H9 (cell line): ENCODE data around the gene TNRC6A. TPM values are rescaled to one million over a fixed set of nuclear protein-coding genes. Genes with fewer than 3 reads are reported as not detected.

ENCODE experiments used
- DNase-seq: peaks from one replicate; pipeline ENCODE4 v3.0.0-alpha.2; 2017
- H2AFZ ChIP-seq: one replicate; pipeline ENCODE4 v1.6.1; 2013; ENCODE audit warnings: mild to moderate bottlenecking, low read length, control low read depth, moderate library complexity
- H2AK5ac ChIP-seq: 2 replicates; pipeline ENCODE4 v1.6.1; 2013; ENCODE audit warnings: low read length, control low read depth, mixed read lengths; ENCODE audit not compliant: insufficient read length
- H2BK120ac ChIP-seq: one replicate; pipeline ENCODE4 v1.6.1; 2013; ENCODE audit warnings: low read depth, mild to moderate bottlenecking, low read length, control low read depth, inconsistent platforms; ENCODE audit not compliant: poor library complexity, severe bottlenecking
- H2BK12ac ChIP-seq: 2 replicates; pipeline ENCODE4 v1.6.1; 2013; ENCODE audit warnings: low read length, control low read depth, mixed read lengths, low read depth; ENCODE audit not compliant: insufficient read length
- H2BK15ac ChIP-seq: 2 replicates; pipeline ENCODE4 v1.6.1; 2013; ENCODE audit warnings: low read depth, low read length, control low read depth
- H2BK20ac ChIP-seq: one replicate; pipeline ENCODE4 v1.6.1; 2013; ENCODE audit warnings: low read depth, mild to moderate bottlenecking, low read length, control low read depth, inconsistent platforms; ENCODE audit not compliant: poor library complexity, severe bottlenecking
- H2BK5ac ChIP-seq: 2 replicates; pipeline ENCODE4 v1.6.1; 2013; ENCODE audit warnings: low read length, control low read depth, mixed read lengths; ENCODE audit not compliant: insufficient read length
- H3K14ac ChIP-seq: 2 replicates; pipeline ENCODE4 v1.6.1; 2013; ENCODE audit warnings: low read length, control low read depth; ENCODE audit not compliant: insufficient read depth
- H3K18ac ChIP-seq: 2 replicates; pipeline ENCODE4 v1.6.1; 2013; ENCODE audit warnings: low read depth, mild to moderate bottlenecking, mixed read lengths, low read length, control low read depth; ENCODE audit not compliant: insufficient read length
- H3K23ac ChIP-seq: 2 replicates; pipeline ENCODE4 v1.6.1; 2013; ENCODE audit warnings: low read length, control low read depth, mixed read lengths, low read depth; ENCODE audit not compliant: insufficient read length
- H3K23me2 ChIP-seq: 2 replicates; pipeline ENCODE4 v1.6.1; 2013; ENCODE audit warnings: low read depth, mild to moderate bottlenecking, mixed read lengths, low read length, control low read depth; ENCODE audit not compliant: insufficient read length, poor library complexity, severe bottlenecking
- H3K27ac ChIP-seq: 2 replicates; pipeline ENCODE4 v1.5.1; 2013; ENCODE audit warnings: low read length, control low read depth, mixed read lengths, low read depth; ENCODE audit not compliant: insufficient read length
- H3K27me3 ChIP-seq: 2 replicates; pipeline ENCODE4 v1.6.1; 2013; ENCODE audit warnings: low read length, control low read depth, inconsistent platforms; ENCODE audit not compliant: insufficient read depth
- H3K4ac ChIP-seq: 2 replicates; pipeline ENCODE4 v1.6.1; 2013; ENCODE audit warnings: low read depth, mild to moderate bottlenecking, control low read depth, inconsistent platforms, low read length, moderate library complexity
- H3K4me1 ChIP-seq: 2 replicates; pipeline ENCODE4 v1.6.1; 2013; ENCODE audit warnings: low read length, control low read depth, inconsistent platforms; ENCODE audit not compliant: insufficient read depth
- H3K4me2 ChIP-seq: 2 replicates; pipeline ENCODE4 v1.6.1; 2013; ENCODE audit warnings: low read length, control low read depth, mixed read lengths; ENCODE audit not compliant: insufficient read length, insufficient read depth
- H3K56ac ChIP-seq: 2 replicates; pipeline ENCODE4 v1.6.1; 2013; ENCODE audit warnings: low read depth, mild to moderate bottlenecking, mixed read lengths, low read length, control low read depth; ENCODE audit not compliant: insufficient read length
- H3K79me1 ChIP-seq: 2 replicates; pipeline ENCODE4 v1.6.1; 2013; ENCODE audit warnings: low read depth, mild to moderate bottlenecking, moderate library complexity, low read length, control low read depth, inconsistent platforms; ENCODE audit not compliant: insufficient read depth, poor library complexity, severe bottlenecking
- H3K79me2 ChIP-seq: 2 replicates; pipeline ENCODE4 v1.6.1; 2013; ENCODE audit warnings: low read length, control low read depth, inconsistent platforms; ENCODE audit not compliant: insufficient read depth
- H3K9ac ChIP-seq: 2 replicates; pipeline ENCODE4 v1.6.1; 2013; ENCODE audit warnings: low read length, control low read depth, mixed read lengths; ENCODE audit not compliant: insufficient read length; ENCODE audit errors: extremely low read depth
- H3K9me3 ChIP-seq: one replicate; pipeline ENCODE4 v1.6.1; 2013; ENCODE audit warnings: low read depth, low read length, inconsistent platforms; ENCODE audit not compliant: control insufficient read depth
- H3T11ph ChIP-seq: one replicate; pipeline ENCODE4 v1.6.1; 2013; ENCODE audit warnings: mild to moderate bottlenecking, low read length, control low read depth, inconsistent platforms
- H4K20me1 ChIP-seq: one replicate; pipeline ENCODE4 v1.6.1; 2013; ENCODE audit not compliant: control insufficient read depth, insufficient read length, insufficient read depth
- H4K5ac ChIP-seq: 2 replicates; pipeline ENCODE4 v1.6.1; 2013; ENCODE audit warnings: low read depth, mild to moderate bottlenecking, mixed read lengths, low read length, control low read depth; ENCODE audit not compliant: insufficient read length
- H4K8ac ChIP-seq: replicated peaks from 2 replicates; pipeline ENCODE4 v1.6.1; 2013; ENCODE audit warnings: low read length, control low read depth, mixed read lengths, low read depth; ENCODE audit not compliant: insufficient read length
- H4K91ac ChIP-seq: 2 replicates; pipeline ENCODE4 v1.6.1; 2013; ENCODE audit warnings: low read depth, mild to moderate bottlenecking, moderate library complexity, mixed read lengths, low read length, control low read depth; ENCODE audit not compliant: insufficient read length
- H3K27ac Mint-ChIP-seq, 3 experiments: 2 replicates in 2 of 3; 3 replicates in 1 of 3; pipeline ENCODE4 v1.8.0; 2020 to 2021; ENCODE audit warnings: mixed read lengths in 3 of 3, mild to moderate bottlenecking in 1 of 3, moderate library complexity in 1 of 3
- H3K27me3 Mint-ChIP-seq: 2 replicates; pipeline ENCODE4 v1.8.0; 2021; ENCODE audit warnings: low read depth, mild to moderate bottlenecking, moderate library complexity, mixed read lengths
- H3K36me3 Mint-ChIP-seq, 3 experiments: 2 replicates in 2 of 3; 3 replicates in 1 of 3; pipeline ENCODE4 v1.8.0; 2020 to 2021; ENCODE audit warnings: low read depth in 3 of 3, mixed read lengths in 3 of 3; ENCODE audit not compliant: insufficient read depth in 1 of 3
- H3K4me1 Mint-ChIP-seq, 2 experiments: 2 replicates each; pipeline ENCODE4 v1.8.0; 2020; ENCODE audit warnings: mixed read lengths in 2 of 2
- H3K4me3 Mint-ChIP-seq, 2 experiments: 2 replicates in 1 of 2; 3 replicates in 1 of 2; pipeline ENCODE4 v1.8.0; 2020 to 2021; ENCODE audit warnings: mild to moderate bottlenecking in 2 of 2, mixed read lengths in 2 of 2, moderate library complexity in 1 of 2
- H3K9me3 Mint-ChIP-seq, 2 experiments: 2 replicates in 1 of 2; 3 replicates in 1 of 2; pipeline ENCODE4 v1.8.0; 2020; ENCODE audit warnings: mild to moderate bottlenecking in 2 of 2, mixed read lengths in 2 of 2, moderate library complexity in 1 of 2
- WGBS: extraction: QIAGEN DNeasy Blood & Tissue Kit; methylation state at CpG from one replicate; pipeline ENCODE4 v1.1.7; 2013; ENCODE audit warnings: missing lambda C conversion rate, low lambda C conversion rate, mixed read lengths; ENCODE audit not compliant: insufficient read length; ENCODE audit errors: extremely low coverage; 5-methylcytosine and 5-hydroxymethylcytosine counted together
- total RNA-seq: library from RNA; stranded (reverse); gene quantifications from 2 replicates; pipeline ENCODE4 v1.2.1, GENCODE V29; 2021
- TF ChIP-seq, protein P1 (sequence below): fragments of 200-600 bp; sonication (generic); conservative IDR thresholded peaks from 3 replicates; pipeline ENCODE4 v1.8.0; 2021; ENCODE audit warnings: antibody characterized with exemption, mild to moderate bottlenecking

TNRC6A gene
- total RNA-seq, 1 experiment from 2014 or later: 114 TPM

DNA sequence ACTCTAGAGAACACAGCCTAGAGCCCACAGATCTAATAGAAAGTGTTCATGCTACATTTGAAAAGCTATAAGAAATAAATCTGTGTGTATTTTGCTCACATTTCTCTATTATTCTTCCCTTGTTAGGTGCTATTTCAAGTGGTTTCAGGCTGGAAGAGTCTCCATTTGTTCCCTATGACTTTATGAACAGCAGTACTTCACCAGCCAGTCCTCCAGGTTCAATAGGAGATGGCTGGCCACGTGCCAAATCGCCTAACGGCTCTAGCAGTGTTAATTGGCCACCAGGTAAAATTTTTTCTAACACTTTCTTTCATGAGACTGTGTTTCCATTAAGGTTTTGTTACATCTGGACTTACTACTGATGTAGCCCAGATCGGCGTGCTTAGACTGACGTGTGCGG lies 85.6 kb downstream of the TNRC6A start:
- no CpG with 5 or more reads among the region's 7 CpGs for WGBS
- Mint-ChIP-seq H3K36me3 (peaks cover 51 to 90% (median 87%) of the 10 kb centered on the region in 3 experiments; a peak in 6 of 7 replicates), H3K27me3 (no peaks in the 10 kb centered on the region; the same call in 1 of the 2 replicates), H3K27ac (no peak overlapping the region; a peak in 1 of 7 replicates), H3K4me1 (no peaks in the 10 kb centered on the region), H3K9me3 (no peaks in the 10 kb centered on the region), H3K4me3 (no peak overlapping the region)
- Histone ChIP-seq H2BK5ac (no peak overlapping the region), H2BK120ac (no peak overlapping the region), H3K27ac (no peak overlapping the region), H2BK12ac (no peak overlapping the region), H3T11ph (no peak overlapping the region), H2BK20ac (no peak overlapping the region), H3K18ac (no peak overlapping the region), H4K20me1 (no peaks in the 10 kb centered on the region), H3K4me2 (no peak overlapping the region), H3K79me2 (no peaks in the 10 kb centered on the region), H3K4me1 (no peaks in the 10 kb centered on the region), H4K8ac (no peak overlapping the region), H3K56ac (no peak overlapping the region), H2BK15ac (no peak overlapping the region), H3K14ac (no peak overlapping the region), H4K5ac (no peak overlapping the region), H4K91ac (no peak overlapping the region), H3K4ac (no peak overlapping the region), H3K27me3 (no peaks in the 10 kb centered on the region), H2AK5ac (no peak overlapping the region), H2AFZ (no peak overlapping the region), H3K79me1 (no peaks in the 10 kb centered on the region), H3K23me2 (no peaks in the 10 kb centered on the region), H3K9me3 (no peaks in the 10 kb centered on the region), H3K9ac (no peak overlapping the region), H3K23ac (no peak overlapping the region)
- TF ChIP-seq, protein P1, sequence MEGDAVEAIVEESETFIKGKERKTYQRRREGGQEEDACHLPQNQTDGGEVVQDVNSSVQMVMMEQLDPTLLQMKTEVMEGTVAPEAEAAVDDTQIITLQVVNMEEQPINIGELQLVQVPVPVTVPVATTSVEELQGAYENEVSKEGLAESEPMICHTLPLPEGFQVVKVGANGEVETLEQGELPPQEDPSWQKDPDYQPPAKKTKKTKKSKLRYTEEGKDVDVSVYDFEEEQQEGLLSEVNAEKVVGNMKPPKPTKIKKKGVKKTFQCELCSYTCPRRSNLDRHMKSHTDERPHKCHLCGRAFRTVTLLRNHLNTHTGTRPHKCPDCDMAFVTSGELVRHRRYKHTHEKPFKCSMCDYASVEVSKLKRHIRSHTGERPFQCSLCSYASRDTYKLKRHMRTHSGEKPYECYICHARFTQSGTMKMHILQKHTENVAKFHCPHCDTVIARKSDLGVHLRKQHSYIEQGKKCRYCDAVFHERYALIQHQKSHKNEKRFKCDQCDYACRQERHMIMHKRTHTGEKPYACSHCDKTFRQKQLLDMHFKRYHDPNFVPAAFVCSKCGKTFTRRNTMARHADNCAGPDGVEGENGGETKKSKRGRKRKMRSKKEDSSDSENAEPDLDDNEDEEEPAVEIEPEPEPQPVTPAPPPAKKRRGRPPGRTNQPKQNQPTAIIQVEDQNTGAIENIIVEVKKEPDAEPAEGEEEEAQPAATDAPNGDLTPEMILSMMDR: no peak
- no peak for DNase-seq
